WTC11 (cell line): ENCODE results near the gene EMC6.
"Not testable (repeated sequence)": the region's sequence is repeated elsewhere in the genome, so short reads cannot be mapped to it uniquely, and the experiment has no call there.

Source experiments
- AFF4 ChIP-seq: sonication (generic); formaldehyde crosslinking; IDR thresholded peaks from 2 replicates; pipeline ENCODE4 v1.8.1; 2023; ENCODE audit warnings: mild to moderate bottlenecking, missing genetic modification reagents, borderline replicate concordance
- ATF1 ChIP-seq: sonication (generic); formaldehyde crosslinking; IDR thresholded peaks from 2 replicates; pipeline ENCODE4 v1.8.1; 2023; ENCODE audit warnings: mild to moderate bottlenecking, moderate library complexity, missing genetic modification reagents
- ATF2 ChIP-seq: sonication (generic); formaldehyde crosslinking; IDR thresholded peaks from 2 replicates; pipeline ENCODE4 v1.8.1; 2022; ENCODE audit warnings: low read depth, missing genetic modification reagents, borderline replicate concordance
- CREM ChIP-seq: sonication (generic); formaldehyde crosslinking; IDR thresholded peaks from 2 replicates; pipeline ENCODE4 v1.8.1; 2022; ENCODE audit warnings: mild to moderate bottlenecking, missing genetic modification reagents, moderate library complexity
- CTCF ChIP-seq: fragments of 200-600 bp; IDR thresholded peaks from 2 replicates; pipeline ENCODE4 v1.8.0; 2022; ENCODE audit warnings: antibody characterized with exemption
- E2F1 ChIP-seq: sonication (generic); formaldehyde crosslinking; IDR thresholded peaks from 2 replicates; pipeline ENCODE4 v1.8.0; 2022; ENCODE audit warnings: mild to moderate bottlenecking, missing genetic modification reagents
- ESRRA ChIP-seq: sonication (generic); formaldehyde crosslinking; IDR thresholded peaks from 2 replicates; pipeline ENCODE4 v1.8.1; 2022; ENCODE audit warnings: mild to moderate bottlenecking, missing genetic modification reagents, borderline replicate concordance
- FOXP1 ChIP-seq: sonication (generic); formaldehyde crosslinking; IDR thresholded peaks from 2 replicates; pipeline ENCODE4 v1.8.0; 2022; ENCODE audit warnings: missing genetic modification reagents, mild to moderate bottlenecking, moderate library complexity, borderline replicate concordance
- NFYB ChIP-seq: sonication (generic); formaldehyde crosslinking; conservative IDR thresholded peaks from 2 replicates; pipeline ENCODE4 v1.8.0; 2022; ENCODE audit warnings: low read depth, missing genetic modification reagents
- NR3C1 ChIP-seq: sonication (generic); formaldehyde crosslinking; conservative IDR thresholded peaks from 2 replicates; pipeline ENCODE4 v1.8.1; 2023; ENCODE audit warnings: low read depth, mild to moderate bottlenecking, missing genetic modification reagents
- SP1 ChIP-seq: sonication (generic); formaldehyde crosslinking; conservative IDR thresholded peaks from 2 replicates; pipeline ENCODE4 v1.8.1; 2022; ENCODE audit warnings: missing genetic modification reagents

GRCh38 chr17:3702041-3702539 is 33.5 kb downstream of the EMC6 start:
- not testable (repeated sequence) for TF ChIP-seq SP1 (CRISPR knock-in tag); NR3C1 (CRISPR knock-in tag); CTCF; ATF1 (CRISPR knock-in tag); FOXP1 (CRISPR knock-in tag); ATF2 (CRISPR knock-in tag); ESRRA (CRISPR knock-in tag); CREM; E2F1 (CRISPR knock-in tag); AFF4 (CRISPR knock-in tag); NFYB (CRISPR knock-in tag)
